NOMO-1 treated with dmso at 0.1 percent for 144 hours (cell line): ENCODE results near the gene FAM240A.
"Not testable (repeated sequence)": the region's sequence is repeated elsewhere in the genome, so short reads cannot be mapped to it uniquely, and the experiment has no call there.

Experiments used
- DNase-seq: peaks from one replicate; lab custom pipeline; 2025; ENCODE audit not compliant: unreplicated experiment; lab: John Stamatoyannopoulos, UW

Gene FAM240A

GRCh38 chr3:46612324-46612723 is at the start of gene FAM240A:
FAM240A (plus strand) TSS chr3:46612525; CDS start chr3:46612684, 159 bp downstream.
- no peak for DNase-seq

- no peak for DNase-seq
These were observed 47.9 kb upstream of the FAM240A start for GRCh38 chr3:46564190-46565021.

- no peak for DNase-seq
These were observed 47.2 kb upstream of the FAM240A start for GRCh38 chr3:46565077-46565476.

GRCh38 chr3:46565607-46566039 is 46.7 kb upstream of the FAM240A start:
- no peak for DNase-seq

- no peak for DNase-seq
These were observed 46.2 kb upstream of the FAM240A start, which contains the start of gene LRRC2 for GRCh38 chr3:46566040-46566641. LRRC2 (minus strand) TSS chr3:46566302; CDS start chr3:46551591, 14,711 bp downstream.

- DNase-seq: no peak
These were observed 40.6 kb upstream of the FAM240A start for GRCh38 chr3:46571684-46572083.

GRCh38 chr3:46573701-46574100 is 38.6 kb upstream of the FAM240A start:
- no peak for DNase-seq

GRCh38 chr3:46574243-46574646 is 38.1 kb upstream of the FAM240A start:
- DNase-seq: no peak

- no peak for DNase-seq
These were observed 37.3 kb upstream of the FAM240A start for GRCh38 chr3:46574881-46575576.

GRCh38 chr3:46575577-46576222 is 36.6 kb upstream of the FAM240A start:
- DNase-seq: no peak

- no peak for DNase-seq
These were observed 35.9 kb upstream of the FAM240A start for GRCh38 chr3:46576386-46576785.

- no peak for DNase-seq
These were observed 35.4 kb upstream of the FAM240A start for GRCh38 chr3:46576879-46577278.

- DNase-seq: not testable (repeated sequence)
These were observed 34.6 kb upstream of the FAM240A start for GRCh38 chr3:46577580-46578249.

- no peak for DNase-seq
These were observed 33.2 kb upstream of the FAM240A start for GRCh38 chr3:46578973-46579755.

GRCh38 chr3:46579756-46580286 is 32.5 kb upstream of the FAM240A start:
- DNase-seq: no peak

- DNase-seq: no peak
These were observed 31.6 kb upstream of the FAM240A start for GRCh38 chr3:46580675-46581074.

GRCh38 chr3:46584598-46585467 is 27.5 kb upstream of the FAM240A start:
- DNase-seq: no peak

- DNase-seq: no peak
These were observed 26.3 kb upstream of the FAM240A start for GRCh38 chr3:46585799-46586693.
